8988T (cell line): ENCODE measurements around the gene PEX5L.
"Not testable (repeated sequence)": the region's sequence is repeated elsewhere in the genome, so short reads cannot be mapped to it uniquely, and the experiment has no call there.

Source experiments
- DNase-seq: peaks from one replicate; pipeline ENCODE4 v3.0.0; 2011

PEX5L gene

GRCh38 chr3:180036671-180037455 is at the start of gene PEX5L:
PEX5L (minus strand) TSS chr3:180036937; CDS start chr3:180036599, 338 bp downstream.
- no peak for DNase-seq

- DNase-seq = no peak
Measured at GRCh38 chr3:180085122-180085710, 48.5 kb upstream of the PEX5L start.

- DNase-seq = no peak
Measured at GRCh38 chr3:180082699-180083098, 46.0 kb upstream of the PEX5L start.

- DNase-seq = no peak
Measured at GRCh38 chr3:180078592-180078991, 41.9 kb upstream of the PEX5L start.

GRCh38 chr3:180073561-180073960 is 36.8 kb upstream of the PEX5L start:
- no peak for DNase-seq

GRCh38 chr3:180072786-180073185 is 36.0 kb upstream of the PEX5L start:
- DNase-seq = no peak

- DNase-seq = no peak
Measured at GRCh38 chr3:180070925-180071324, 34.2 kb upstream of the PEX5L start.

GRCh38 chr3:180068023-180068422 is 31.3 kb upstream of the PEX5L start:
- DNase-seq = no peak

GRCh38 chr3:180066598-180066997 is 29.9 kb upstream of the PEX5L start:
- DNase-seq = no peak

- no peak for DNase-seq
Measured at GRCh38 chr3:180063783-180064182, 27.0 kb upstream of the PEX5L start.

GRCh38 chr3:180062771-180063170 is 26.0 kb upstream of the PEX5L start:
- DNase-seq = no peak

- no peak for DNase-seq
Measured at GRCh38 chr3:180059356-180059755, 22.6 kb upstream of the PEX5L start.

GRCh38 chr3:180058238-180058637 is 21.5 kb upstream of the PEX5L start:
- DNase-seq = no peak

- DNase-seq = not testable (repeated sequence)
Measured at GRCh38 chr3:180055656-180056055, 18.9 kb upstream of the PEX5L start.

GRCh38 chr3:180049391-180049790 is 12.7 kb upstream of the PEX5L start:
- DNase-seq = no peak

GRCh38 chr3:180048840-180049239 is 12.1 kb upstream of the PEX5L start:
- no peak for DNase-seq

- DNase-seq = no peak
Measured at GRCh38 chr3:180048103-180048502, 11.4 kb upstream of the PEX5L start.

GRCh38 chr3:180040966-180041365 is 4.2 kb upstream of the PEX5L start:
- DNase-seq = no peak

- no peak for DNase-seq
Measured at GRCh38 chr3:180036092-180036670, 556 bp downstream of the PEX5L start.

- DNase-seq = no peak
Measured at GRCh38 chr3:180026997-180027396, 9.7 kb downstream of the PEX5L start.

GRCh38 chr3:180018543-180018942 is 18.2 kb downstream of the PEX5L start:
- no peak for DNase-seq

GRCh38 chr3:180017846-180018245 is 18.9 kb downstream of the PEX5L start:
- no peak for DNase-seq

- DNase-seq = no peak
Measured at GRCh38 chr3:180011927-180012326, 24.8 kb downstream of the PEX5L start.

- not testable (repeated sequence) for DNase-seq
Measured at GRCh38 chr3:180008318-180008717, 28.4 kb downstream of the PEX5L start.
